22Rv1 (cell line): ENCODE data around the gene PDE4B.

Experiments
- ZFX ChIP-seq: fragments of 450-650 bp; IDR thresholded peaks from 2 replicates; pipeline ENCODE4 v1.6.1; 2017; ENCODE audit warnings: antibody characterized with exemption, borderline replicate concordance
- TF ChIP-seq, protein P1 (sequence below): fragments of 450-650 bp; IDR thresholded peaks from 2 replicates; pipeline ENCODE4 v1.5.1; 2017; ENCODE audit warnings: mild to moderate bottlenecking

DNA sequence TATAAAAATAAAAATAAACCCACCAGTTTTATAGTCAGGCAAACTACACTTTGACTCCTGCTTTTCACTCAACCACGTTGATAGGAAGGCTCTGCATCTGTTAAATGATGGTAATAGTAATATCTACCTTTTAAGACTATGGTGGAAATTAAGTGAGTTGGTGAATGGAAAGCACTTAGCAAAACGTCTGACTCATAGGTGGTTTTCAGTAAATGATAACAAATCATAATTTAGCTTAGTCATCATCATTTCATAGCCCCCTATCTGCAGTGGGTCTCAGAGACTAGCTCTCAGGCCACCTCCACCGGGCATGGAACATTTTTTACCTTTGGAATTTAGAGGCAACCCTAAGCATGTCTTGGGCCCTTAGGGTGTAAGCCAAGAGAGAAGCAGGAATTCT is 160.0 kb downstream of the PDE4B start:
- TF ChIP-seq, protein P1, sequence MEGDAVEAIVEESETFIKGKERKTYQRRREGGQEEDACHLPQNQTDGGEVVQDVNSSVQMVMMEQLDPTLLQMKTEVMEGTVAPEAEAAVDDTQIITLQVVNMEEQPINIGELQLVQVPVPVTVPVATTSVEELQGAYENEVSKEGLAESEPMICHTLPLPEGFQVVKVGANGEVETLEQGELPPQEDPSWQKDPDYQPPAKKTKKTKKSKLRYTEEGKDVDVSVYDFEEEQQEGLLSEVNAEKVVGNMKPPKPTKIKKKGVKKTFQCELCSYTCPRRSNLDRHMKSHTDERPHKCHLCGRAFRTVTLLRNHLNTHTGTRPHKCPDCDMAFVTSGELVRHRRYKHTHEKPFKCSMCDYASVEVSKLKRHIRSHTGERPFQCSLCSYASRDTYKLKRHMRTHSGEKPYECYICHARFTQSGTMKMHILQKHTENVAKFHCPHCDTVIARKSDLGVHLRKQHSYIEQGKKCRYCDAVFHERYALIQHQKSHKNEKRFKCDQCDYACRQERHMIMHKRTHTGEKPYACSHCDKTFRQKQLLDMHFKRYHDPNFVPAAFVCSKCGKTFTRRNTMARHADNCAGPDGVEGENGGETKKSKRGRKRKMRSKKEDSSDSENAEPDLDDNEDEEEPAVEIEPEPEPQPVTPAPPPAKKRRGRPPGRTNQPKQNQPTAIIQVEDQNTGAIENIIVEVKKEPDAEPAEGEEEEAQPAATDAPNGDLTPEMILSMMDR: no peak
- no peak for TF ChIP-seq ZFX
